Breast epithelium (tissue), 4 donors: ENCODE results near the gene PRDM7. TPM values are rescaled to one million over a fixed set of nuclear protein-coding genes. Genes with fewer than 3 reads are reported as not detected.
A peak's percentile ranks its signal among the peaks of the same experiment; 100 is the strongest.

Experiments used
- DNase-seq, 2 donors: peaks; one replicate each; pipeline ENCODE4 v3.0.0-alpha.2; 2019; ENCODE audit warnings: low spot score in 2 of 2
- H3K27ac ChIP-seq, 2 donors: fragments of 200-600 bp; sonication (generic) in 1 of 2; one replicate each; pipeline ENCODE4 v1.5.1; 2016 to 2019; ENCODE audit warnings: mild to moderate bottlenecking in 1 of 2
- H3K27me3 ChIP-seq, 2 donors: fragments of 200-600 bp; sonication (generic) in 1 of 2; one replicate each; pipeline versions ENCODE4 v1.5.1 to v1.6.0; 2017 to 2019; ENCODE audit warnings: control low read depth in 1 of 2, mild to moderate bottlenecking in 1 of 2
- H3K36me3 ChIP-seq: fragments of 200-600 bp; one replicate; pipeline ENCODE4 v1.5.1; 2019
- H3K4me1 ChIP-seq, 2 donors: fragments of 200-600 bp; sonication (generic); one replicate each; pipeline ENCODE4 v1.5.1; 2016 to 2019; ENCODE audit warnings: control low read depth in 1 of 2
- H3K4me3 ChIP-seq, 3 donors: fragments of 200-600 bp; sonication (generic); 1 replicate in 2 of 3; 2 replicates in 1 of 3; pipeline ENCODE4 v1.5.1; 2016 to 2019; ENCODE audit warnings: mild to moderate bottlenecking in 3 of 3, moderate library complexity in 2 of 3
- H3K9me3 ChIP-seq, 2 donors: fragments of 200-600 bp; sonication (generic) in 1 of 2; one replicate each; pipeline ENCODE4 v1.5.1; 2016 to 2019; ENCODE audit warnings: control low read depth in 1 of 2
- POLR2A ChIP-seq: fragments of 450-650 bp; IDR thresholded peaks from one replicate; pipeline ENCODE4 v1.6.1; 2016; ENCODE audit warnings: antibody characterized with exemption, mild to moderate bottlenecking, moderate library complexity
- POLR2AphosphoS5 ChIP-seq, 3 donors: sonication (generic); formaldehyde crosslinking; IDR thresholded peaks; one replicate each; pipeline ENCODE4 v1.6.1; 2017; ENCODE audit warnings: antibody characterized with exemption in 3 of 3
- intact Hi-C: fragments of 100-400 bp; cut with DNase I; formaldehyde crosslinking; loops from one replicate; pipeline ENCODE4 v1.15.1; 2023; ENCODE audit warnings: low total_unique reads
- total RNA-seq, 3 donors: library from RNA; depleted of rRNA; stranded (reverse); fragments of >200 nt; gene quantifications; one replicate each; pipeline ENCODE4 v1.1.0, GENCODE V29; 2016
- TF ChIP-seq, protein P1 (sequence below), 3 donors: fragments of 450-650 bp; IDR thresholded peaks; one replicate each; pipeline ENCODE4 v1.5.1; 2016 to 2017; ENCODE audit warnings: antibody characterized with exemption in 3 of 3, mild to moderate bottlenecking in 3 of 3, moderate library complexity in 3 of 3

PRDM7 gene
- total RNA-seq, 3 donors from 2014 or later = not detected

DNA sequence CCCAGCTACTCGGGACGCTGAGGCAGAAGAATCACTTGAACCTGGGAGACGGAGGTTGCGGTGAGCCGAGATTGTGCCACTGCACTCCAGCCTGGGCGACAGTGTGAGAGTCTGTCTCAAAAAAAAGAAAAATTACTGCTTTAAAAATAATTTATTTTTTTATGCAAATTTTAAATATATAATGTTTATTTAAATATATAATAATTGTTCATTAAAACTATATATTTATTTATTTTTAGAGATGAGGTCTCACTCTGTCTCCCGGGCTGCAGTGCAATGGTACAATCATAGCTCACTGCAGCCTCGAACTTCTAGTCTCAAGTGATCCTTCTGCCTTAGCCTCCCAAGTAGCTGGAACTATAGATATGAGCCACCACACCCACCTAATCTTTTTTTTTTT is 42.6 kb downstream of the PRDM7 start:
- TF ChIP-seq POLR2A (no peak), POLR2AphosphoS5 (IDR thresholded peaks at IDR 0.05) (no peak)
- TF ChIP-seq, protein P1, sequence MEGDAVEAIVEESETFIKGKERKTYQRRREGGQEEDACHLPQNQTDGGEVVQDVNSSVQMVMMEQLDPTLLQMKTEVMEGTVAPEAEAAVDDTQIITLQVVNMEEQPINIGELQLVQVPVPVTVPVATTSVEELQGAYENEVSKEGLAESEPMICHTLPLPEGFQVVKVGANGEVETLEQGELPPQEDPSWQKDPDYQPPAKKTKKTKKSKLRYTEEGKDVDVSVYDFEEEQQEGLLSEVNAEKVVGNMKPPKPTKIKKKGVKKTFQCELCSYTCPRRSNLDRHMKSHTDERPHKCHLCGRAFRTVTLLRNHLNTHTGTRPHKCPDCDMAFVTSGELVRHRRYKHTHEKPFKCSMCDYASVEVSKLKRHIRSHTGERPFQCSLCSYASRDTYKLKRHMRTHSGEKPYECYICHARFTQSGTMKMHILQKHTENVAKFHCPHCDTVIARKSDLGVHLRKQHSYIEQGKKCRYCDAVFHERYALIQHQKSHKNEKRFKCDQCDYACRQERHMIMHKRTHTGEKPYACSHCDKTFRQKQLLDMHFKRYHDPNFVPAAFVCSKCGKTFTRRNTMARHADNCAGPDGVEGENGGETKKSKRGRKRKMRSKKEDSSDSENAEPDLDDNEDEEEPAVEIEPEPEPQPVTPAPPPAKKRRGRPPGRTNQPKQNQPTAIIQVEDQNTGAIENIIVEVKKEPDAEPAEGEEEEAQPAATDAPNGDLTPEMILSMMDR (IDR thresholded peaks at IDR 0.05) = no peak
- H3K27me3 ChIP-seq = no peaks in the 10 kb centered on the region
- no peak overlapping the region for H3K27ac ChIP-seq
- H3K4me1 ChIP-seq = no peaks in the 10 kb centered on the region
- H3K9me3 ChIP-seq = no peaks in the 10 kb centered on the region
- H3K4me3 ChIP-seq = no peak overlapping the region
- DNase-seq = no peak
- intact Hi-C loops = no loop called here
- H3K36me3 ChIP-seq = peaks cover 9% of the 10 kb centered on the region

- no peaks in the 10 kb centered on the region for H3K9me3 ChIP-seq
- H3K27me3 ChIP-seq = no peaks in the 10 kb centered on the region
- H3K4me1 ChIP-seq = no peaks in the 10 kb centered on the region
- no peak overlapping the region for H3K27ac ChIP-seq
- intact Hi-C loops = no loop called here
- no peak for DNase-seq
- H3K4me3 ChIP-seq = no peak overlapping the region
- TF ChIP-seq POLR2AphosphoS5 (IDR thresholded peaks at IDR 0.05) (no peak), POLR2A (no peak)
- TF ChIP-seq, protein P1 (IDR thresholded peaks at IDR 0.05) = no peak
- peaks cover 9% of the 10 kb centered on the region for H3K36me3 ChIP-seq
Observed at GRCh38 chr16:90033387-90033786, 43.7 kb downstream of the PRDM7 start.

GRCh38 chr16:90032674-90033331 is 44.3 kb downstream of the PRDM7 start:
- peaks cover 5% of the 10 kb centered on the region for H3K36me3 ChIP-seq
- H3K27ac ChIP-seq = no peak overlapping the region
- intact Hi-C loops = no loop called here

DNA sequence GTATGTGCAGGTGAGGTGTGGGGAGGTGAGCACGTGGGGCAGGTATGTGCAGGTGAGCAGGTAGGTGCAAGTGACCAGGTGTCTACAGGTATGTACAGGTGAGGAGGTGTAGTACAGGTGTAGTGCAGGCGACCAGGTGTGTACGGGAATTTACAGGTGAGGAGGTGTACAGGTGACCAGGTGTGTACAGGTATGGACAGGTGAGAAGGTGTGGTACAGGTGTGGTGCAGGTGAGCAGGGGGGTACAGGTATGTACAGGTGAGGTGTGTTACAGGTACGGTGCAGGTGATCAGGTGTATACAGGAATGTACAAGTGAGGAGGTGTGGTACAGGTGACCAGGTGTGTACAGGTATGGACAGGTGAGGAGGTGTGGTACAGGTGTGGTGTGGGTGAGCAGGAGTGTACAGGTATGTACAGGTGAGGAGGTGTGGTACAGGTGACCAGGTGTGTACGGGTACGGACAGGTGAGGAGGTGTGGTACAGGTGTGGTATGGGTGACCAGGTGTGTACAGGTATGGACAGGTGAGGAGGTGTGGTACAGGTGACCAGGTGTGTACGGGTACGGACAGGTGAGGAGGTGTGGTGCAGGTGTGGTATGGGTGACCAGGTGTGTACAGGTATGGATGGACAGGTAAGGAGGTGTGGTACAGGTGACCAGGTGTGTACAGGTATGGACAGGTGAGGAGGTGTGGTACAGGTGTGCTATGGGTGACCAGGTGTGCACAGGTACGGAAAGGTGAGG is 45.0 kb downstream of the PRDM7 start:
- peak overlapping the region in 1 of 2 donors; percentile 4 for H3K27ac ChIP-seq
- no peak for TF ChIP-seq POLR2A
- TF ChIP-seq, protein P1 (IDR thresholded peaks at IDR 0.05) = peak in 1 of 3 donors; percentile 30
- TF ChIP-seq POLR2AphosphoS5 (IDR thresholded peaks at IDR 0.05) = peak; percentile 21 to 72 (median 60)
- H3K27me3 ChIP-seq = no peaks in the 10 kb centered on the region
- no peaks in the 10 kb centered on the region for H3K36me3 ChIP-seq
- H3K9me3 ChIP-seq = no peaks in the 10 kb centered on the region
- intact Hi-C loops = no loop called here
- no peaks in the 10 kb centered on the region for H3K4me1 ChIP-seq
- no peak for DNase-seq
- H3K4me3 ChIP-seq = no peak overlapping the region

More at GRCh38 chr16:90032674-90033331, 44.3 kb downstream of the PRDM7 start:
- H3K9me3 ChIP-seq = no peaks in the 10 kb centered on the region
- no peak for DNase-seq
- no peaks in the 10 kb centered on the region for H3K4me1 ChIP-seq
- TF ChIP-seq POLR2AphosphoS5 (IDR thresholded peaks at IDR 0.05) = no peak
- TF ChIP-seq, protein P1 (IDR thresholded peaks at IDR 0.05) = no peak
- no peak for TF ChIP-seq POLR2A
- no peak overlapping the region for H3K4me3 ChIP-seq
- no peaks in the 10 kb centered on the region for H3K27me3 ChIP-seq
